ENCODE data around the gene RPRD1B.

DNA sequence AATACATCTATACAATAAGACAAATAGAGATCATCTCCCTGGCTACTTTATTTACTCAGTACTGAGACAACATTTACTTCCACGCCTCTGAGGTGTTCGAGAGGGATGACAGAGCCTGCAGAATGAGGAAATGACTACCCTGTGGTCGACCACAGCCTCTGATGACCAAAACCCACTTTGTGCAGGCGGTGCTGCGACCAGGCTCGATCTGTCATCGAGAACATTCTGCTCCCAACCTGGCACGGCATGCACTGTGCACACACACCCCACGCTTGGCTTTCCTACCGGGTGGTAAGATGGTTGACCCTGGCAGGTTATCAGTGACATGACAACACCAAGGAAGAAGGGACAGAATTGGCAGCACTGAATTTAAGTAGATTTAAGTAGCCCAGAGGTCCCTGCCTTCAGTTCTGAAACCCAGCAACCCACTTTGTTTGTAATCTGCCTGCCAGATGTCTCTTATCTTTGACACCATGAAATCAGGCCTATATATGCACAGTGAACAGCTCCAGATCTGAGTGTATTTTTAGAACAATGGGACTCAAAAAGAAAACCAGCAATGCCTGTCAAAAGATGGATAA, 42.9 kb upstream of the RPRD1B start:
- no peak for TF ChIP-seq CHD2 (IDR thresholded peaks at IDR 0.05; ENCODE audit: low read length)
- no peak for TF ChIP-seq SIN3A (conservative IDR thresholded peaks at IDR 0.05 in 1 of 2, IDR thresholded peaks at IDR 0.05 in 1 of 2; ENCODE audit: low read depth in 1 of 2, low read length in 2 of 2)
- TF ChIP-seq RFX5 (IDR thresholded peaks at IDR 0.05; ENCODE audit: borderline replicate concordance, low read depth, low read length), result no peak
- TF ChIP-seq ZNF274 (IDR thresholded peaks at IDR 0.05; ENCODE audit: borderline replicate concordance, extremely low read depth, low read length), result no peak
- TF ChIP-seq SUZ12 (IDR thresholded peaks at IDR 0.05; ENCODE audit: low read length), result no peak
- no peak for TF ChIP-seq POLR2A (IDR thresholded peaks at IDR 0.05; ENCODE audit: control extremely low read depth in 1 of 2, low read depth in 2 of 2, low read length in 2 of 2)
